ENCODE results near the gene KIFC1.
A peak's percentile ranks its signal among the peaks of the same experiment; 100 is the strongest.
"Not testable (repeated sequence)": the region's sequence is repeated elsewhere in the genome, so short reads cannot be mapped to it uniquely, and the experiment has no call there.

The KIFC1 gene, protein sequence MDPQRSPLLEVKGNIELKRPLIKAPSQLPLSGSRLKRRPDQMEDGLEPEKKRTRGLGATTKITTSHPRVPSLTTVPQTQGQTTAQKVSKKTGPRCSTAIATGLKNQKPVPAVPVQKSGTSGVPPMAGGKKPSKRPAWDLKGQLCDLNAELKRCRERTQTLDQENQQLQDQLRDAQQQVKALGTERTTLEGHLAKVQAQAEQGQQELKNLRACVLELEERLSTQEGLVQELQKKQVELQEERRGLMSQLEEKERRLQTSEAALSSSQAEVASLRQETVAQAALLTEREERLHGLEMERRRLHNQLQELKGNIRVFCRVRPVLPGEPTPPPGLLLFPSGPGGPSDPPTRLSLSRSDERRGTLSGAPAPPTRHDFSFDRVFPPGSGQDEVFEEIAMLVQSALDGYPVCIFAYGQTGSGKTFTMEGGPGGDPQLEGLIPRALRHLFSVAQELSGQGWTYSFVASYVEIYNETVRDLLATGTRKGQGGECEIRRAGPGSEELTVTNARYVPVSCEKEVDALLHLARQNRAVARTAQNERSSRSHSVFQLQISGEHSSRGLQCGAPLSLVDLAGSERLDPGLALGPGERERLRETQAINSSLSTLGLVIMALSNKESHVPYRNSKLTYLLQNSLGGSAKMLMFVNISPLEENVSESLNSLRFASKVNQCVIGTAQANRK

DNA sequence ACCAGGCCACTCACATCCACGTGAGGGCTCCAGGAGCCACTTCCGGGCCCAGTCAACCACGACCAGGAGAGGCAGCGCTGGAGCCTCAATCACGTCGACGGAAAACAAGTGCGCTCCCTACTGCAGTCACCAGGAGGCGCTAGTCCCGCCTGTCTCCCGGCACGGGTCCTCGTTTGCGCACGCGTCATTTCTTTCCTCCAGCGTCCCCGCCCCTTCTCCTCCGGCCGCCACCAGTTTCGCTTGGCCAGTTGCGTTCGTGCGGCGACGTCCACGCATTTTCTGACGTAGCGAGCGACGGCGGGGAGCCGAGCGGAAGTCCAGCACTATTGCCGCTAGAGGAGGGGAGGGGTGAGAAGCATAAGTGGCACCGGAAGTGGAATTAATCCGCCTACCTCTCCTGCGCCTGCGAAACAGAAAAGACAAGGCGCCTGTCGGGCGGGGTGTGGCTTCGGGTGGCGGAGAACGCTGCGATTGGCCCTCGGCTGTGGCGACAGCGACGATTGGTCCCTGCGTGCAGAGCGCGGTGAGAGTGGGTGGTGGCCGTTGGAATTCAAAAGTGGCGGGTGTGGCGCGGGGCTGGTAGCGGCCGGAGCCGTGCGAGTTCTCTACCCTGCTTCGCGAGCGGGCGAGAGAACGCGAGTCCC lies at the start of gene KIFC1:
Gene KIFC1, plus strand, starts transcription at position 546 of the 644 bp plus-strand sequence. CDS start 163 bp downstream, outside the sequence.
- peak; percentile 99 to 100 for DNase-seq

GRCh38 chr6:33343606-33343952 lies 48.0 kb upstream of the KIFC1 start:
- not testable (repeated sequence) for DNase-seq

GRCh38 chr6:33343953-33344611 lies 47.5 kb upstream of the KIFC1 start:
- DNase-seq = peak; percentile 89 to 92

DNA sequence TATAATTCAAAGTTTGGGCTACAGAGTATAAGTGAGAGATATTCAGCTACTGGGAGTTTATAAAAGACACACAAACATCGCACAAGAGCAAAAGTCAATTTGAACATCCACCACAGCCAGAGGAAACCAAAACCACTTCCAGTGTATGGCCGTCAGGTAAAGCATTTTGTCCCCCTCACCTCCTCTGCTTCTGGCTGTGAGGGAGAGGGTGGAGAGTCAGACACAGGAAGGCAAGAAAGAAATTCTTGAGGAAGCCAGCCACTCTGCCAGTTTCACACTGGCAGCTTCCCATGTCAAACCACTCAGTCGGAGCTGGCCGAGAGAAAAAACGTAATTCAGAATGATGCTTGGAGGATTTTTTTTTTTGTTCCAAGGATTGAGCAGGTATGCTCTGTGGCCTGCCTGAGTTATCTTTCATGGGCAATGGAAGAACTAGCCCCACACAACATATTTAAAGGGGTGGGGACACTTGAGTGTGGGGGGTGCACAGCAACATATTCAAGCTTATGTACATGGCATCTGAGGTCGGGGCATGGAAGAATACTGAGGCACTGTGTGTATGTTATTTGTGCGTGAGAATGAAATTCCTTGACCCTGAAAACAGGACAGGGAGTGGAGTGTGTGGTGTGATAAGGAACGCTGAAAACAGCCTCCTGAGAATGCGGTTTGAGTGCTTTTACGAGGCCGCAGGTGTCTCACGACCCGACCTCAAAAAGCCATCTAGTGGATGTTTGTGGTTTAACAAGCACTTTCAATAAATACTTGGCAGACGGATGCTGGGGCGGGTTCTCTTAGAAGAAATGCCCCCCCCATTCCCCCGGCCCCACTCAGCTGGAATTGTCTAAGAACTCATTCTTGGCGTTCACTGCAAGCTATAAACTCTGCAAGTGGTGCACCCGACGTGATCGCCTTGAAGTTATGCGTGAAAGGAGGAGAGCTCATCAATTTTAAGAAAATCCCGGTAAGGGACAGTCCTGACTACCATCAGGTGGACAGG lies 46.6 kb upstream of the KIFC1 start:
- peak; percentile 84 to 91 for DNase-seq

DNA sequence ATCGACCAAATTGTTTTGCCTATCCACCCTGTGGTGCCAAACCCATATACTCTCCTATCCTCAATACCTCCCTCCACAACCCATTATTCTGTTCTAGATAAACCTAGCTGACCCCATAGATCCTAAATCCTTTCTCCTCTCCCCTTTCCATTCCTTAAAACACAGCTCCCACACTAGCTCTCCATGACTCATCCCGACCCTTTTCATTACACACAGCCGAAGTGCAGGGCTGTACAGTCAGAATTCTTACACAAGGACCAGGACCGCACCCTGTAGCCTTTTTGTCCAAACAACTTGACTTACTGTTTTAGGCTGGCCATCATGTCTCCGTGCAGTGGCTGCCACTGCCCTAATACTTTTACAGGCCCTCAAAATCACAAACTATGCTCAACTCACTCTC lies 44.7 kb upstream of the KIFC1 start:
- not testable (repeated sequence) for DNase-seq

- no peak for DNase-seq
Observed at GRCh38 chr6:33347816-33348215, 43.8 kb upstream of the KIFC1 start.

GRCh38 chr6:33355860-33356259 lies 35.8 kb upstream of the KIFC1 start:
- DNase-seq = not testable (repeated sequence)

DNA sequence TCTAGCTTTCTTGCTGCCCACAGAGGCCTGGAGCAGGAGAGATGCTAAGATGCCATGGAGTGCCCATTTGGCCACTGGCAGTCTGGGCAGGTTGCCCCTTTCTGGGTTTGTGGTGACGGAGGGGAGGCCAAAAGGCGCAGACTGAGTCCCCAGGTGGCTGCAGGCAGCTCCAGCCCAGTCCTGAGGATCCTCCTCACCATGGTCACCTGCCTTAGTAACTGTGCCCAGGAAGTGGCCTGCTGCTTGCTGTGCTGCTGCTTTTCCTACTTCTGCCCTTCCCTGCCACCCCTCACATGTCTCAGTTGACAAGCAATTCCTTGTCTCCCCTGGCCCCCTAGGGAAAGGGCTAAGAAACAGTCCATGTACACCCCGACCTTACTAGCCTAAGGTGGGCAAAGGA lies 35.3 kb upstream of the KIFC1 start:
- DNase-seq = no peak

DNA sequence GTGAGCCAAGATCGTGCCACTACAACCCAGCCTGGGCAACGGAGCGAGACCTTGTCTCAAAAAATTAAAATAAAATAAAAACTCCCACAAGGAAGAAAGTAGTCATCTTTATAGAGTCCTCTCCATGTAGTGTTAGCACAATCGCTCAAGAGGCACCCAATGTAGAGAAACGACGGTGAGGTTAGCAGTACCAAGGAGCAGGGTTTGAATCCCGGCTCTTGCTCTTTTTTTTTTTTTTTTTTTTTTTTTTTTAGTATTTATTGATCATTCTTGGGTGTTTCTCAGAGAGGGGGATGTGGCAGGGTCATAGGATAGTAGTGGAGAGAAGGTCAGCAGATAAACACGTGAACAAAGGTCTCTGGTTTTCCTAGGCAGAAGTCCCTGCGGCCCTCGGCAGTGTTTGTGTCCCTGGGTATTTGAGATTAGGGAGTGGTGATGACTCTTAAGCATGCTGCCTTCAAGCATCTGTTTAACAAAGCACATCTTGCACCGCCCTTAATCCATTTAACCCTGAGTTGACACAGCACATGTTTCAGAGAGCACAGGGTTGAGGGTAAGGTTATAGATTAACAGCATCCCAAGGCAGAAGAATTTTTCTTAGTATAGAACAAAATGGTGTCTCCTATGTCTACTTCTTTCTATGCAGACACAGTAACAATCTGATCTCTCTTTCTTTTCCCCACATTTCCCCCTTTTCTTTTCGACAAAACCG lies 34.3 kb upstream of the KIFC1 start:
- DNase-seq = not testable (repeated sequence)

DNA sequence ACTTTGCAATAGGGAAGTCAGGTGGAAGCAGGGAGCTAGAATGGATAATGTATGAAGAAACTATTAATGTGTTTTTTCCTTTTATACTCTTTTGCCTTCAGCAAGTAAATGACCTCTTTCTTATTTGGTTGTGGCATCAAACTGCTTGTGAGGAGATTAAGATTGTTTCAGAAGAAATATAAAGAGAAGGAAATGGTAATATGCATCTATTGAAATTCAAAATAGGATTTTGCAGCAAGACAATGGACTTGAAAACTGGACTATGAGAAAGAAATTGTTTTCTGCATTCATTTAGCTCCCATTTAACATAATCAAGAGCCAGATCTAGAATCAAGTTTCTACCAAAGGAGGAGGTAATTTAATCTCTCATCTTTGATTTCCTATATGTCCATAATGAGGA lies 32.3 kb upstream of the KIFC1 start:
- no peak for DNase-seq

DNA sequence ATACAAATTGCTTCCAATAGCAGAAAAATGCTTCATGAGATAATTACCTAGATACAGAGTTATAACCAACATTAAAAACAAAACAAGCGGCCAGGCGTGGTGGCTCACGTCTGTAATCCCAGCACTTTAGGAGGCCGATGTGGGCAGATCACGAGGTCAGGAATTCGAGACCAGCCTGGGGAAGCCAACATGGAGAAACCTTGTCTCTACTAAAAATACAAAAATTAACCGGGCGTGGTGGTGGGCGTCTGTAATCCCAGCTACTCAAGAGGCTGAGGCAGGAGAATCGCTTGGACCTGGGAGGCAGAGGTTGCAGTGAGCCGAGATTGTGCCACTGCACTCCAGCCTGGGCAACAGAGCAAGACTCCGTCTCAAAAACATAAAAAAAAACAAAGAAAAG lies 28.1 kb upstream of the KIFC1 start:
- not testable (repeated sequence) for DNase-seq

DNA sequence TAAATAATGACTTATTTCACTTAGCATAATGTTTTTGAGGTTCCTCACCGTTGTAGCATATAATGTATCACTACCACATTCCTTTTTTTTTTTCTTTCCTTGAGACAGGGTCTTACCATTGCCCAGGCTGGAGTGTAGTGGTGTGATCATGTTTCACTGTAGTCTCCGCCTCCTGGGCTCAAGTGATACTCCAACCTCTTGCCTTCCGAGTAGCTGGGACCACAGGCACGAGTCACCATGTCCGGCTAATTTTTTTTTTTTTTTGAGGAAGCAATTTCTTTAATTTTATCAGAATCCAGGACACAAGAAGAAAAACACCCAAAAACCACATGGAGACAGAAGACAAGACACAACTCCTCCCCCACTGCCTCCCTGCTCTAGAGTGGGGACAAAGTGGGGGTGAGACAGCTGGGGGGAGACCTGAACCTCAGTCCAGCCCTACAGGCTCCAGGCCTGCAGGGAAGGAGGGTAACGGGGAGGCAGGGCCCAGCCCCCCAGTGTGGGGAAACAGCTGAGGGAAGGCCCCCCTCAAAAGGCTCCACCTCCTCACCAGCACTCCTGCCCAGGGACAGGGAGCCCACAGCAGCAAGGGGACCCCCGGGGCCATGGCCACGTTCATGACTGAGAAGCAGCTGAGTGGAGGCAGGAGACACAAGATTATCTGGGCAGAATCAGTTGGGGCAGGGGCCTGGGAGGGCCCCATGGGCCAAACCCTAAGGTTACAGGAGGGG lies 27.0 kb upstream of the KIFC1 start:
- not testable (repeated sequence) for DNase-seq

GRCh38 chr6:33365206-33365971 lies 26.2 kb upstream of the KIFC1 start:
- not testable (repeated sequence) for DNase-seq

- no peak for DNase-seq
Observed at GRCh38 chr6:33367009-33367714, 24.5 kb upstream of the KIFC1 start.

GRCh38 chr6:33367715-33368025 lies 24.0 kb upstream of the KIFC1 start:
- DNase-seq = not testable (repeated sequence)

DNA sequence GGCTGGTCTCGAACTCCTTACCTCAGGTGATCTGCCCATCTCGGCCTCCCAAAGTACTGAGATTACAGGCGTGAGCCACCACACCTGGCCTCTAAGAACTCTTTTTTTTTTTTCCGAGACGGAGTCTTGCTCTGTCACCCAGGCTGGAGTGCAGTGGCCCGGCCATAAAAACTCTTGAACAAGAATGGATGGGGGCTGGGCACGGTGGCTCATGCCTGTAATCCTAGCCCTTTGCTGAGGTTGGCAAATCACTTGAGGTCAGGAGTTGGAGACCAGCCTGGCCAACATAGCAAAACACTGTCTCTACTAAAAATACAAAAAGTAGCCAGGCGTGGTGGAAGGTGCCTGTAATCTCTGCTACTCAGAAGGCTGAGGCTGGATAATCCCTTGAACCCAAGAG lies 19.7 kb upstream of the KIFC1 start:
- not testable (repeated sequence) for DNase-seq

- DNase-seq = no peak
Observed at GRCh38 chr6:33372526-33373123, 19.0 kb upstream of the KIFC1 start.

All from CD4-positive, alpha-beta T cell treated with Interleukin-4 for 1 hour (primary cell).